ENCODE measurements around the gene MLPH. TPM values are rescaled to one million over a fixed set of nuclear protein-coding genes. Genes with fewer than 3 reads are reported as not detected.

Gene MLPH, protein sequence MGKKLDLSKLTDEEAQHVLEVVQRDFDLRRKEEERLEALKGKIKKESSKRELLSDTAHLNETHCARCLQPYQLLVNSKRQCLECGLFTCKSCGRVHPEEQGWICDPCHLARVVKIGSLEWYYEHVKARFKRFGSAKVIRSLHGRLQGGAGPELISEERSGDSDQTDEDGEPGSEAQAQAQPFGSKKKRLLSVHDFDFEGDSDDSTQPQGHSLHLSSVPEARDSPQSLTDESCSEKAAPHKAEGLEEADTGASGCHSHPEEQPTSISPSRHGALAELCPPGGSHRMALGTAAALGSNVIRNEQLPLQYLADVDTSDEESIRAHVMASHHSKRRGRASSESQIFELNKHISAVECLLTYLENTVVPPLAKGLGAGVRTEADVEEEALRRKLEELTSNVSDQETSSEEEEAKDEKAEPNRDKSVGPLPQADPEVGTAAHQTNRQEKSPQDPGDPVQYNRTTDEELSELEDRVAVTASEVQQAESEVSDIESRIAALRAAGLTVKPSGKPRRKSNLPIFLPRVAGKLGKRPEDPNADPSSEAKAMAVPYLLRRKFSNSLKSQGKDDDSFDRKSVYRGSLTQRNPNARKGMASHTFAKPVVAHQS
- total RNA-seq (2014; rRNA removed; shearing (Covaris generic)) = 24.7 and 25.0 TPM in 2 replicates

DNA sequence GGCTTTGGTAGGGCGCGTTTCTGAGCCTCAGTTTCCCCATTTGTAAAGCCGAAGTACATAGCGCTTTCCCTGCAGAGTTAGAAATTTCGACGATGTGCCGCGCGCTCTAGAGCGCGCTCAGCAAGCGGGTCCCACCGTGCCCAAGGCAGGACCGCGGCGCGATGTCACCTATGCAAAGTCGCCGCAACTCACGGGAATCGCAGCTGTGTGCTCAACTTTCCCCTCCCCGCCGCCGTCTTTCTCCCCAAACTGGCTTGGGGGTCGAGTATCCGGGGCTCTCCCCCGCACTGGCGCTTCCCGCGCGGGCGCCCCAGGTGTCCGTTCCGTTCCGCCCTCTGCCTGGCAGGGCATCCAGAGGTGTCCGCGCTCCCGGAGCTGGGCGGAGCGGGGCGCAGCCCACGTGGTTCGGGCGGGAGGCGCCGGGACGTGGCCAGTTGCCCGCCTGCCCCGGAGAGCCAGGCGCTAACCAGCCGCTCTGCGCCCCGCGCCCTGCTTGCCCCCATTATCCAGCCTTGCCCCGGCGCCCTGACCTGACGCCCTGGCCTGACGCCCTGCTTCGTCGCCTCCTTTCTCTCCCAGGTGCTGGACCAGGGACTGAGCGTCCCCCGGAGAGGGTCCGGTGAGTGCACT is at the start of gene MLPH:
MLPH (plus strand) TSS at position 433 of the 630 bp plus-strand sequence. CDS start 6,176 bp downstream, outside the sequence.

GRCh38 chr2:237566401-237567235 is 79.6 kb downstream of the MLPH start, which contains the start of gene PRLH:
Gene PRLH (plus strand): TSS chr2:237566574. CDS start chr2:237566574, 0 bp downstream.

DNA sequence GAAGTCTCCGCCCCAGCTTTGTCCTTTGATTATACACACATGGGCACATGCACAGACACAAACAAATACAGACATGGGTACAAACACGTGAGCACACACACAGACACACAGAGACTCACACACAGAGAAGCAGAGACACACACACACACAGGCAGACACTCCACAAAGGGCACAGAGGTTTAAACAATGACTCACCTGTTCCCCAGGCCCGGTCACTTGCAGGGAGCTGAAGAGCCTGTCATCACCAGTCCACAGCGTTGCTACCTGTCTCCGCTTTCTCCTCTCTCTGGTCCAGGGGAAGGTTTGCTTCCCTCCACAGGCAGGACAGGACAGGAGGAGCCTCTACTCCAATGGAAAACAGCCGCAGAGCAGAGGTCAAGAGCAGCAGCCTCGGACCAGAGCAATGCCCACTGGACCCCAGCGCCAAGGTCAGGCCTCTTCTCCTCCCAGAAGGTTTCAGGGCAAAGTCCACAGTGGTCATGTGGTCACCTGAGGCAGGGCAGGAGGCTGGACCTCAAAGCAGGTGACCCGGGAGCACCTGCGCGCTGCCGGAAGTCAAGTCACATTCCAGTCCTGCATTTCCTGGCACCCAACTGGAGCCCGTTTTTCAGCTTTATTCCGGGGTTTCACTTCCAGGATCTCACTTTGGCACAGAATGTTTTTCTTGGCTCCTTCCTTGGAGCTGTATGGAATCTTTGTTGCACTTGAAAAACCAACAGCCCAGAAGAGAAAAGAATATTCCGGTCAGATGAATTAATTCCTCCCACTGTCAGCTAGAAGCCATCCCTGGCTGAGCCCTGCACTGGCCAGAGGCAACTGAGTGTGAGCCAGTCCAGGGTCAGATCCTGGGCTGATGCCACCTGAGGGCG is 103.5 kb downstream of the MLPH start, which contains the start of gene RAB17:
RAB17 (minus strand) TSS at position 463 of the 869 bp plus-strand sequence. CDS start 4,580 bp downstream, outside the sequence.

Small RNA genes lying within 50 kb of the gene (small RNA-seq; reads per million reads assigned to genes)
- gene MIR6811 = not detected
- not detected for gene RNU6-1140P

Other genes with a start within 250 kb of the MLPH start
- gene COL6A3, start 73.1 kb upstream of the MLPH start, total RNA-seq (2014; rRNA removed; shearing (Covaris generic)) = 7.3 and 8.0 TPM in 2 replicates
- not detected in 2 replicates for gene PRLH, start 79.3 kb downstream of the MLPH start, total RNA-seq (2014; rRNA removed; shearing (Covaris generic))
- gene RAB17, start 103.5 kb downstream of the MLPH start, total RNA-seq (2014; rRNA removed; shearing (Covaris generic)) = 16.2 and 20.9 TPM in 2 replicates
- 53.3 and 53.9 TPM in 2 replicates for gene LRRFIP1, start 140.3 kb downstream of the MLPH start, total RNA-seq (2014; rRNA removed; shearing (Covaris generic))